GM12865 (cell line): ENCODE measurements around the gene PXMP2.

Source experiments
- DNase-seq: peaks from one replicate; pipeline ENCODE4 v3.0.0; 2010; ENCODE audit warnings: low read depth
- H3K4me3 ChIP-seq: 2 replicates; pipeline ENCODE4 v1.5.1; 2011; ENCODE audit warnings: mild to moderate bottlenecking, low read depth, low read length, control low read depth
- TF ChIP-seq, protein P1 (sequence below): IDR thresholded peaks from 2 replicates; pipeline ENCODE4 v1.5.1; 2011; ENCODE audit warnings: low read length, control low read depth, low read depth, inconsistent platforms; ENCODE audit not compliant: insufficient read depth; ENCODE audit errors: missing control alignments

Gene PXMP2

GRCh38 chr12:132698341-132698740, 11.0 kb downstream of the PXMP2 start:
- no peak for DNase-seq
- TF ChIP-seq, protein P1, sequence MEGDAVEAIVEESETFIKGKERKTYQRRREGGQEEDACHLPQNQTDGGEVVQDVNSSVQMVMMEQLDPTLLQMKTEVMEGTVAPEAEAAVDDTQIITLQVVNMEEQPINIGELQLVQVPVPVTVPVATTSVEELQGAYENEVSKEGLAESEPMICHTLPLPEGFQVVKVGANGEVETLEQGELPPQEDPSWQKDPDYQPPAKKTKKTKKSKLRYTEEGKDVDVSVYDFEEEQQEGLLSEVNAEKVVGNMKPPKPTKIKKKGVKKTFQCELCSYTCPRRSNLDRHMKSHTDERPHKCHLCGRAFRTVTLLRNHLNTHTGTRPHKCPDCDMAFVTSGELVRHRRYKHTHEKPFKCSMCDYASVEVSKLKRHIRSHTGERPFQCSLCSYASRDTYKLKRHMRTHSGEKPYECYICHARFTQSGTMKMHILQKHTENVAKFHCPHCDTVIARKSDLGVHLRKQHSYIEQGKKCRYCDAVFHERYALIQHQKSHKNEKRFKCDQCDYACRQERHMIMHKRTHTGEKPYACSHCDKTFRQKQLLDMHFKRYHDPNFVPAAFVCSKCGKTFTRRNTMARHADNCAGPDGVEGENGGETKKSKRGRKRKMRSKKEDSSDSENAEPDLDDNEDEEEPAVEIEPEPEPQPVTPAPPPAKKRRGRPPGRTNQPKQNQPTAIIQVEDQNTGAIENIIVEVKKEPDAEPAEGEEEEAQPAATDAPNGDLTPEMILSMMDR: no peak
- H3K4me3 ChIP-seq: no peak overlapping the region

DNA sequence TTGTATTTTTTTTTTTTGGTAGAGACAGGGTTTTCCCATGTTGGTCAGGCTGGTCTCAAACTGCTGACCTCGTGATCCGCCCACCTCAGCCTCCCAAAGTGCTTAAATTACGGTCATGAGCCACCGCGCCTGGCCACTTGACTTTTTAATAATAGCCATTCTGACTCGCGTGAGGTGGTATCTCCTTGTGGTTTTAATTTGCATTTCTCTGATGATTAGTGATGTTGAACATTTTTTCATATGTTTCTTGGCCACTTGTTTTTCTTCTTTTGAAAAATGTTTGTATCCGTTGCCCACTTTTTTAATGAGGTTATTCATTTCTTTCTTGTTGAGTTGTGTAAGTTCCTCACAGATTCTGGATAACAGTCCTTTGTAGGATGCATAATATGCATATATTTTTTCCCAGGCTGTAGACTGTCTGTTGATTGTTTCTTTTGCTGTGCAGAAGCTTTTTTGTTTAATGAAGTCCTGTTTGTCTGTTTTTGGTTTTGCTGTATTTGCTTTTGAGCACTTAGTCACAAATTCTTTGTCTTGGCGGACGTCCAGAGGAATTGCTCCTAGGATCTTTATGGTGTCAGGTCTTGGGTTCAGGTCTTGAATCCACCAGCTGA, 12.9 kb downstream of the PXMP2 start:
- DNase-seq: peak; percentile 85
- TF ChIP-seq, protein P1: no peak

DNA sequence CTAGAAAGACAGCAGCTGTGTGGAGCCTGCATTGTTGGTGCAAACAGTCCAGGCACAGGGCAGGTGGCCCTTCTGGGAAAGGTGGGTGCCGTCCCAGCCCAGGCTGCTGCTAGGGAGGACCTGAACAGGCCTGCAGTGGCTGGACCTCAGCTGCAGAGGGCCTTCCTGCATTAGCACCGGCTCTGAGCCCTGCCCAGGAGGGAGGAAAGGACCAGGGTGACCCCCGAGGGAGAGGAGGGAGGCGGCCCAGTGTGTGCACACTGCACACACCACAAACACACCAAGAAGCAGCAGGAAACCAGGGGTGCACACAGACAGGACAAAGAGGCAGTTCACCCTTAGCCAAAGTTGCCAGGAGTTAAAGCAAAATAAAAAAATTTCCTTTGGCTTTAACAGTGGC, 15.3 kb downstream of the PXMP2 start:
- TF ChIP-seq, protein P1: no peak
- no peak overlapping the region for H3K4me3 ChIP-seq
- DNase-seq: no peak

More for the DNA sequence above, 12.9 kb downstream of the PXMP2 start:
- H3K4me3 ChIP-seq: no peak overlapping the region

GRCh38 chr12:132703641-132704040, 16.3 kb downstream of the PXMP2 start:
- TF ChIP-seq, protein P1: no peak
- no peak for DNase-seq
- no peak overlapping the region for H3K4me3 ChIP-seq

GRCh38 chr12:132707241-132707640, 19.9 kb downstream of the PXMP2 start:
- TF ChIP-seq, protein P1: no peak
- DNase-seq: no peak
- no peak overlapping the region for H3K4me3 ChIP-seq

DNA sequence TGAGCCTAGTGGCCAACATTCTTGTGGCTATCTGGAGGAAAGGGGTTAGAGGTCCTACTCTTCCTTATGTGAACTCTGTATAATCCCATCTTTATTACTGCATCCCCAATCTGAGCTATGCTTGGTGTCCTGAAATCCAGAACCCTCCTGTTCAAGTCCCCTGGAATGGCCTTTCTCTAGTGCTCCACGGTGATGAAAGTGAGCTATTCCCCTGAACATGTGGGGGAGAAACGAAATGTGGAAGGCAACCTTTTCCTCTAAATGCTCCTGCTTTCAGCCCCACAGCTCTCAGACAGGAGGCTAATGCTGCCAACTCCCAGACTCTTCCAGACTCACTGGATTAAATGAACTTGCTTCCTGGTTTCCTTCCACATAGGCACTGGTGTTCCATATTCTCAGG, 20.8 kb downstream of the PXMP2 start:
- TF ChIP-seq, protein P1: no peak
- H3K4me3 ChIP-seq: no peak overlapping the region
- DNase-seq: no peak

GRCh38 chr12:132710043-132710404, 22.6 kb downstream of the PXMP2 start:
- DNase-seq: peak; percentile 33
- TF ChIP-seq, protein P1: no peak
- H3K4me3 ChIP-seq: peak overlapping the region; percentile 76
